AG04450 (cell line): ENCODE measurements around the gene SMDT1. TPM values are rescaled to one million over a fixed set of nuclear protein-coding genes. Genes with fewer than 3 reads are reported as not detected.
"Not testable (repeated sequence)": the region's sequence is repeated elsewhere in the genome, so short reads cannot be mapped to it uniquely, and the experiment has no call there.

Source experiments
- CTCF ChIA-PET: fragments of 300-600, 350-600 bp; formaldehyde crosslinking; extraction: SDS; loops from one replicate; lab custom pipeline; 2022; ENCODE audit warnings: antibody characterized with exemption, inconsistent platforms; lab: Charles Lee
- POLR2A ChIA-PET: fragments of 350-600 bp; formaldehyde crosslinking; extraction: SDS; loops from one replicate; lab custom pipeline; 2021; ENCODE audit warnings: antibody characterized with exemption, inconsistent platforms; lab: Yijun Ruan, JAX
- DNase-seq: peaks from one replicate; pipeline ENCODE4 v3.0.0-alpha.2; 2011; ENCODE audit warnings: low read depth, low spot score
- H3K27ac ChIP-seq: one replicate; pipeline ENCODE4 v1.5.1; 2012; ENCODE audit warnings: low read depth, low read length, control low read depth
- H3K27me3 ChIP-seq: one replicate; pipeline ENCODE4 v1.6.0; 2012; ENCODE audit warnings: low read length; ENCODE audit not compliant: control insufficient read depth, insufficient read depth
- H3K4me3 ChIP-seq: 2 replicates; pipeline ENCODE4 v1.5.1; 2011; ENCODE audit warnings: mild to moderate bottlenecking, low read depth, low read length, control low read depth
- H3K9me3 ChIP-seq: 2 replicates; pipeline ENCODE4 v1.5.1; 2012; ENCODE audit warnings: low read length; ENCODE audit not compliant: control insufficient read depth, insufficient read depth
- CTCF ChIP-seq: IDR thresholded peaks from 2 replicates; pipeline ENCODE4 v1.5.1; 2011; ENCODE audit warnings: low read depth, low read length, control low read depth, inconsistent platforms
- polyA plus RNA-seq: library from polyadenylated mRNA; depleted of rRNA; stranded (reverse); fragments of >200 nt; gene quantifications from 2 replicates; pipeline ENCODE4 v1.2.3, GENCODE V29; 2011

The SMDT1 gene
- polyA plus RNA-seq, 1 experiment: 28.9 TPM

GRCh38 chr22:42070517-42071422 is 8.7 kb upstream of the SMDT1 start, which contains the start of gene NAGA:
TSS of gene NAGA (minus strand) at chr22:42070812. CDS start at chr22:42070297, 515 bp downstream.
- peak; percentile 84 for DNase-seq
- TF ChIP-seq CTCF: no peak
- H3K27ac ChIP-seq: peak within 1 kb of the TSS; percentile 82
- POLR2A ChIA-PET: interaction anchor here (0.6 to 0.9 kb wide), 3 partner anchors 9 to 273 kb away, joined by 3 read pairs; partner anchors contain the start of gene SMDT1
- H3K9me3 ChIP-seq: no peaks in the 10 kb centered on the region; the same call in none of the 2 replicates
- no peaks in the 10 kb centered on the region for H3K27me3 ChIP-seq
- peak within 1 kb of the TSS; percentile 70 for H3K4me3 ChIP-seq
- CTCF ChIA-PET: interaction anchor here (1.0 to 1.4 kb wide), 4 partner anchors 8 to 373 kb away, joined by 3 read pairs; partner anchors contain the start of gene SMDT1

GRCh38 chr22:42071508-42071907 is 8.0 kb upstream of the SMDT1 start:
- H3K27me3 ChIP-seq, H3K9me3 ChIP-seq, H3K27ac ChIP-seq, CTCF ChIA-PET, DNase-seq, H3K4me3 ChIP-seq: not testable (repeated sequence)
- POLR2A ChIA-PET: interaction anchor here (0.6 to 0.7 kb wide), 2 partner anchors 8 to 273 kb away, joined by 3 read pairs; partner anchors contain the start of gene SMDT1

GRCh38 chr22:42072606-42073330 is 6.7 kb upstream of the SMDT1 start:
- no peak overlapping the region for H3K4me3 ChIP-seq
- DNase-seq: no peak
- H3K27ac ChIP-seq: no peak overlapping the region
- CTCF ChIA-PET: no interaction called here
- no peak for TF ChIP-seq CTCF
- H3K9me3 ChIP-seq: peaks cover 7% of the 10 kb centered on the region
- POLR2A ChIA-PET: no interaction called here
- H3K27me3 ChIP-seq: no peaks in the 10 kb centered on the region

- no peaks in the 10 kb centered on the region for H3K27me3 ChIP-seq
- H3K4me3 ChIP-seq: peak overlapping the region; percentile 68
- no peak overlapping the region for H3K27ac ChIP-seq
- ChIA-PET POLR2A (interaction anchor here (1.0 kb wide), 1 partner anchor 75 kb away, joined by 3 read pairs; the partner anchor contains the start of gene WBP2NL), CTCF (no interaction called here)
- no peak for DNase-seq
- TF ChIP-seq CTCF: no peak
- H3K9me3 ChIP-seq: peaks cover 7% of the 10 kb centered on the region
Observed at GRCh38 chr22:42073621-42074041, 5.9 kb upstream of the SMDT1 start.

GRCh38 chr22:42074132-42074811 is 5.2 kb upstream of the SMDT1 start, which contains the start of gene PHETA2:
TSS of gene PHETA2 (plus strand) at chr22:42074248. CDS start at chr22:42077294, 3,046 bp downstream.
- no peak for DNase-seq
- H3K4me3 ChIP-seq: peak within 1 kb of the TSS; percentile 68
- POLR2A ChIA-PET: interaction anchor here (1.0 kb wide), 1 partner anchor 76 kb away, joined by 3 read pairs; the partner anchor contains the start of gene WBP2NL
- no peaks in the 10 kb centered on the region for H3K27me3 ChIP-seq
- CTCF ChIA-PET: no interaction called here
- TF ChIP-seq CTCF: peak; percentile 43
- H3K9me3 ChIP-seq: peaks cover 7% of the 10 kb centered on the region
- H3K27ac ChIP-seq: peak within 1 kb of the TSS; percentile 31
